PC-9 (cell line): ENCODE results near the gene ELF2. TPM values are rescaled to one million over a fixed set of nuclear protein-coding genes. Genes with fewer than 3 reads are reported as not detected.

ENCODE experiments used
- BruUV-seq: library from RNA; stranded (reverse); fragments of 400-500 nt; replicated peaks from 2 replicates; lab custom pipeline; 2021; lab: Mats Ljungman, UMichigan
- CTCF ChIA-PET: fragments of 300-600 bp; sonication (Branson Sonifier 250); formaldehyde crosslinking; loops from one replicate; lab custom pipeline; 2022; ENCODE audit warnings: antibody characterized with exemption; lab: Charles Lee
- POLR2A ChIA-PET: fragments of 300-600 bp; sonication (Branson Sonifier 250); formaldehyde crosslinking; loops from one replicate; lab custom pipeline; 2022; ENCODE audit warnings: antibody characterized with exemption; ENCODE audit not compliant: unreplicated experiment; lab: Charles Lee
- DNase-seq, 2 experiments: peaks; one replicate each; pipeline versions ENCODE4 v3.0.0 to v3.0.0-alpha.2; 2015 to 2022; ENCODE audit warnings: mixed read lengths in 1 of 2
- H2AFZ ChIP-seq: fragments of 200-600 bp; sonication (generic); 2 replicates; pipeline ENCODE4 v1.8.1; 2017; ENCODE audit warnings: antibody characterized with exemption
- H3F3A ChIP-seq: fragments of 200-600 bp; sonication (generic); 2 replicates; pipeline ENCODE4 v1.8.1; 2017; ENCODE audit warnings: antibody characterized with exemption, mild to moderate bottlenecking, low read depth; ENCODE audit not compliant: insufficient read depth
- H3K27ac ChIP-seq: fragments of 200-600 bp; sonication (generic); 2 replicates; pipeline ENCODE4 v1.6.1; 2016; ENCODE audit warnings: mixed run types
- H3K27me3 ChIP-seq: fragments of 200-600 bp; sonication (generic); 2 replicates; pipeline ENCODE4 v1.6.1; 2016; ENCODE audit warnings: low read depth, mixed run types; ENCODE audit not compliant: insufficient read depth
- H3K36me3 ChIP-seq: fragments of 200-600 bp; sonication (generic); 2 replicates; pipeline ENCODE4 v1.6.1; 2016; ENCODE audit warnings: low read depth, mixed run types
- H3K4me1 ChIP-seq: fragments of 200-600 bp; sonication (generic); replicated peaks from 2 replicates; pipeline ENCODE4 v1.6.1; 2016; ENCODE audit warnings: mixed run types; ENCODE audit not compliant: insufficient read depth
- H3K4me2 ChIP-seq: fragments of 200-600 bp; sonication (generic); 2 replicates; pipeline ENCODE4 v1.6.1; 2017; ENCODE audit warnings: mixed run types
- H3K4me3 ChIP-seq: fragments of 200-600 bp; sonication (generic); 2 replicates; pipeline ENCODE4 v1.6.1; 2016; ENCODE audit warnings: mixed run types
- H3K79me2 ChIP-seq: fragments of 200-600 bp; sonication (generic); 2 replicates; pipeline ENCODE4 v1.6.1; 2017; ENCODE audit warnings: low read depth, mixed run types
- H3K9me2 ChIP-seq: fragments of 200-600 bp; sonication (generic); 2 replicates; pipeline ENCODE4 v1.8.1; 2017; ENCODE audit warnings: mild to moderate bottlenecking; ENCODE audit not compliant: insufficient read depth
- H3K9me3 ChIP-seq: fragments of 200-600 bp; sonication (generic); 2 replicates; pipeline ENCODE4 v1.8.1; 2016; ENCODE audit warnings: low read depth; ENCODE audit not compliant: insufficient read depth
- H4K20me1 ChIP-seq: fragments of 200-600 bp; sonication (generic); 2 replicates; pipeline ENCODE4 v1.8.1; 2017; ENCODE audit not compliant: insufficient read depth
- CTCF ChIP-seq: fragments of 200-600 bp; sonication (generic); conservative IDR thresholded peaks from 2 replicates; pipeline ENCODE4 v1.6.1; 2017; ENCODE audit warnings: mixed run types, antibody characterized with exemption, mild to moderate bottlenecking, moderate library complexity
- EZH2 ChIP-seq: fragments of 200-600 bp; sonication (generic); IDR thresholded peaks from 2 replicates; pipeline ENCODE4 v1.8.0; 2017; ENCODE audit warnings: antibody characterized with exemption, low read depth
- intact Hi-C: fragments of 100-400 bp; cut with micrococcal nuclease; formaldehyde crosslinking; loops from one replicate; pipeline ENCODE4 v1.10.0; 2022; ENCODE audit not compliant: unreplicated experiment
- total RNA-seq: library from RNA; stranded (reverse); gene quantifications from 2 replicates; pipeline ENCODE4 v1.2.3, GENCODE V29; 2021

Gene ELF2
- total RNA-seq, 1 experiment from 2014 or later: 30.7 TPM

GRCh38 chr4:139196462-139196861, 19.4 kb upstream of the ELF2 start:
- no peaks in the 10 kb centered on the region for H3K27me3 ChIP-seq
- H3K9me3 ChIP-seq: no peaks in the 10 kb centered on the region
- ChIA-PET CTCF (no interaction called here), POLR2A (no interaction called here)
- H3K36me3 ChIP-seq: no peaks in the 10 kb centered on the region
- no peak overlapping the region for H2AFZ ChIP-seq
- no TSS peak for BruUV-seq
- H4K20me1 ChIP-seq: no peaks in the 10 kb centered on the region
- no peaks in the 10 kb centered on the region for H3F3A ChIP-seq
- TF ChIP-seq CTCF: no peak
- TF ChIP-seq EZH2: no peak
- no peak overlapping the region for H3K4me2 ChIP-seq
- H3K4me1 ChIP-seq: no peaks in the 10 kb centered on the region
- intact Hi-C loops: no loop called here
- H3K79me2 ChIP-seq: no peaks in the 10 kb centered on the region
- H3K9me2 ChIP-seq: no peaks in the 10 kb centered on the region
- DNase-seq: no peak
- H3K4me3 ChIP-seq: no peak overlapping the region
- no peak overlapping the region for H3K27ac ChIP-seq

- H3K9me2 ChIP-seq: no peaks in the 10 kb centered on the region
- POLR2A ChIA-PET: no interaction called here
Measured at GRCh38 chr4:139191373-139191772, 14.4 kb upstream of the ELF2 start.

GRCh38 chr4:139189972-139190371, 13.0 kb upstream of the ELF2 start:
- Histone ChIP-seq H3F3A (no peaks in the 10 kb centered on the region), H3K9me3 (no peaks in the 10 kb centered on the region), H3K4me3 (no peak overlapping the region), H3K27ac (no peak overlapping the region), H3K9me2 (no peaks in the 10 kb centered on the region), H2AFZ (no peak overlapping the region), H3K4me2 (no peak overlapping the region), H4K20me1 (no peaks in the 10 kb centered on the region), H3K79me2 (no peaks in the 10 kb centered on the region), H3K27me3 (no peaks in the 10 kb centered on the region), H3K36me3 (no peaks in the 10 kb centered on the region), H3K4me1 (no peaks in the 10 kb centered on the region)
- BruUV-seq: no TSS peak
- ChIA-PET CTCF (interaction anchor here (0.6 kb wide), 1 partner anchor 152 kb away, joined by 3 read pairs; no protein-coding TSS in a partner anchor), POLR2A (no interaction called here)
- no peak for TF ChIP-seq EZH2
- no peak for TF ChIP-seq CTCF
- intact Hi-C loops: no loop called here
- DNase-seq: no peak

More at GRCh38 chr4:139191373-139191772, 14.4 kb upstream of the ELF2 start:
- Histone ChIP-seq H4K20me1 (no peaks in the 10 kb centered on the region), H3K27me3 (no peaks in the 10 kb centered on the region), H3K4me2 (no peak overlapping the region), H3K4me3 (no peak overlapping the region), H3K4me1 (no peaks in the 10 kb centered on the region), H3K27ac (no peak overlapping the region), H3K79me2 (no peaks in the 10 kb centered on the region), H2AFZ (no peak overlapping the region), H3F3A (no peaks in the 10 kb centered on the region), H3K36me3 (no peaks in the 10 kb centered on the region), H3K9me3 (no peaks in the 10 kb centered on the region)
- intact Hi-C loops: no loop called here
- TF ChIP-seq EZH2 (no peak), CTCF (no peak)
- CTCF ChIA-PET: no interaction called here
- DNase-seq: no peak
- BruUV-seq: no TSS peak
